HG02973 (cell line): ENCODE results near the gene KDM6A.
"Not testable (repeated sequence)": the region's sequence is repeated elsewhere in the genome, so short reads cannot be mapped to it uniquely, and the experiment has no call there.

Experiments
- ATAC-seq: cut with Tn5 transposase; IDR thresholded peaks from one replicate; pipeline ENCODE4 v1.9.1; 2021; ENCODE audit warnings: moderate library complexity; ENCODE audit not compliant: unreplicated experiment

Gene KDM6A

DNA sequence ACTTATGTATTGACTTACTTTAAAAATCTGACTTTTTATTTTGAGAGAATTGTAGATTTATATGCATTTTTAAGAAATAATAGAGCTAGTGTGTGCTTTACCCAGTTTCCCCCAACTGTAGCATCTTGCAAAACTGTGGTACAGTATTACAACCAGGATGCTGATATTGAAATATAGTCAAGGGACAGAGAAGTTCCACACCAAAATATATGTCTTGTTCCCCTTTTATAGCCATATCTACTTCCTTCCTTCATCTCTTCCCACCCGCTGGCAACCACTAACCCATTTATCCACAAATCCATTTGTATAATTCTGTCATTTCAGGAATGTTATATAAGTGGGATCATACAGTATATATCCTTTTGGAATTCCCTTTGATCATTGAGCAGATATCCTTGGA, 16.8 kb downstream of the KDM6A start:
- ATAC-seq: no peak

DNA sequence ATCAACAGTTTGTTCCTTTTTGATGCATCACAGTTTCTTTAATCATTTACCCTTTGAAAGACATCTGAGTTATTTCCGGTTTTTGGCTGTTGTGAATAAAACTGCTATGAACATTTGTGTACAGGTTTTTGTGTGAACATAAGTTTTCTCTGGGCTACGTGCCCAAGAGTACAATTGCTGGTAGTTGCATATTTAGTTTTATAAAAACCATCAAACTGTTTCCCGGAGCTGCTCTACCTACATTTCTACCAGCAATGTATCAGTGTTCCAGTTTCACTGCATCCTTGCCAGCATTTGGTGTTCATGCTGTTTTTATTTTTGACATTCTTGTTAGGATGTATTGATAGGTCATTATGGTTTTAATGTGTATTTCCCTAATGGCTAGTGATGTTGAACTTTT, 17.3 kb downstream of the KDM6A start:
- ATAC-seq: no peak

DNA sequence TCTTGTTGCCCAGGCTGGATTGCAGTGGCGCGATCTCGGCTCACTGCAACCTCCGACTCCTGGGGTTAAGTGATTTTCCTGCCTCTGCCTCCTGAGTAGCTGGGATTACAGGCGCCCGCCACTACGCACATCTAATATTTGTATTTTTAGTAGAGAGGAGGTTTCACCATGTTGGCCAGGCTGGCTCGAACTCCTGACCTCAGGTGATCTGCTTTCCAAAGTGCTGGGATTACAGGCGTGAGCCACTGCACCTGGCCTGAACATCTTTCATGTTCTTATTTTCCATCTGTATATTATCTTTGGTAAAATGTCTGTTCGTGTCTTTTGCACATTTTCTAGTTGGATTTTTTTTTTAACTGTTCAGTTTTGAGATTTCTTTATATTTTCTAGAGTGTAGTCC, 17.7 kb downstream of the KDM6A start:
- ATAC-seq: not testable (repeated sequence)

- ATAC-seq: no peak
These were observed 18.7 kb downstream of the KDM6A start for GRCh38 chrX:44891642-44892041.

GRCh38 chrX:44896876-44897186, 23.8 kb downstream of the KDM6A start:
- ATAC-seq: no peak

- ATAC-seq: no peak
These were observed 24.6 kb downstream of the KDM6A start for GRCh38 chrX:44897539-44897938.

DNA sequence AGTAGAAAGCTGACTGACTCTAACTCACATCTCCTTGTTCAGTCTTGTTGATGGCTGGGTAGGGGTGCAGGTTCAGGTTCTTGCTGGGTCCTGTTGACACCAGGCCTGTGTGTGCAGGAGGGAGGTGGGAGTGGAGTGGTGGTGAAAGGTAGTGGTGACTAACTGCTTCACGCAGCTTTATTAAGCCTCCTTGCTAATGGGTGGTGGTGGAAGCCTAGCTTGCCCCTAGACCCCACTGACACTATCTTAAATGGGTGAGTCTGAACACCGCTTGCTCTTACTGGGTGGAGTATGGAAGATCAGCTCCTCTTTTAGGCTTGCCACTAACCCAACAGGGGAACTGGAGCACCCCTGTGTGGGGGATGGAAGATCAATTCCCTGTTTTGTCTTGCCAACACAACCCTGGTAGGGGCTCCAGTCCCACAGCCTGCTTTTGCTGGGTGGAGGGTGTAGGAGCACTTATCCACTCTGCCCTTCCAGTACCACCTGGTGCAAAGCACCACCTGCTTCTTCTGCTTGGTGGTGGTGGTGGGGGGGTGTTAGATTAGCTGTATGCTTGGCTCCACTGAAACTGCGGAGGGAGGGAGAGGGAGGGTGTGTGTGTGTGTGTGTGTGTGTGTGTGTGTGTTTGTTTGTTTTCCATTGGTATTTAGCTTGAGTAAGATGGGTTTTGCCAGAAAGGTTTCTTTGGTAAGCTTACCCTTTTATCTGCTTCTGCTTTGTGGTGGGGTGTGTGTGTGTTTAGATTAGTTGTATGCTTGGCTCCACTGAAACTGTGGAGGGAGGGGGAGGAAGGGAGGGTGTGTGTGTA, 25.6 kb downstream of the KDM6A start:
- no peak for ATAC-seq

- ATAC-seq: no peak
These were observed 27.0 kb downstream of the KDM6A start for GRCh38 chrX:44899946-44900345.

GRCh38 chrX:44903107-44903506, 30.1 kb downstream of the KDM6A start:
- no peak for ATAC-seq

- no peak for ATAC-seq
These were observed 31.0 kb downstream of the KDM6A start for GRCh38 chrX:44903830-44904530.

GRCh38 chrX:44904542-44905115, 31.6 kb downstream of the KDM6A start:
- no peak for ATAC-seq

DNA sequence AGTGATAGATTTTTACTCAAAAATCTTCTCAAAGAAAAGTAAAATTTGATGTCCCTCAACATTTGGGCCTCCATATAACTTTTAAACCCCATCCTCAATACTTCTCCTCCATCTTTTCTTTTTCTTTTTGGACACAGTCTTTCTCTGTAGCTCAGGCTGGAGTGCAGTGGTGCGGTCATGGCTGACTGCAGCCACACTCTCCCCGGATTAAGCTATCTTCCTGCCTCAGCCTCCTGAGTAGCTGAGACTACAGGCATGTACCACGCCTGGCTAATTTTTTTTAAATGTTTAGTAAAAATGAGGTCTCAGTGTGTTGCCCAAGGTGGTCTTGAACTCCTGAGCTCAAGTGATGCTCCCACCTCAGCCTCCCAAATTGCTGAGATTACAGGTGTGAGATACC, 33.1 kb downstream of the KDM6A start:
- no peak for ATAC-seq

- no peak for ATAC-seq
These were observed 33.6 kb downstream of the KDM6A start for GRCh38 chrX:44906542-44906941.

GRCh38 chrX:44908153-44908552, 35.2 kb downstream of the KDM6A start:
- no peak for ATAC-seq

DNA sequence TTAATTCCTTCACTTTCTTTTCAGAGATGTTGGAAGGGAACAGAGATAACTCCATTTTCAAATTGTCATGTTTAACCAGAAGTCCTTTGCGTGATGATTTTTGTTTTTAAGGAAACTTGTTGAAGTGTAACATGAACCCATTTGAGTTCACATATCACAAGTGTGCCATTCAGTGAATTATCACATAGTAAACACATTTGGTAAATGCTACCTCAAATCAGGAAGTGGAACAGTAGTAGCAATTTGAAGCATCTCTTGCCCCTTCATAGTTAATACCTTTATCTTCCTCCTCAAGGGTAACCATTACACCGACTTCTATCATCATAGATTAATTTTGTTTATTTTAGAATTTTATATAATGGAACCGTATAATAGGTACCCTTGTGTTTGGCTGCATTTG, 35.8 kb downstream of the KDM6A start:
- no peak for ATAC-seq

GRCh38 chrX:44910508-44910907, 37.5 kb downstream of the KDM6A start:
- not testable (repeated sequence) for ATAC-seq

GRCh38 chrX:44911074-44911600, 38.1 kb downstream of the KDM6A start:
- not testable (repeated sequence) for ATAC-seq

DNA sequence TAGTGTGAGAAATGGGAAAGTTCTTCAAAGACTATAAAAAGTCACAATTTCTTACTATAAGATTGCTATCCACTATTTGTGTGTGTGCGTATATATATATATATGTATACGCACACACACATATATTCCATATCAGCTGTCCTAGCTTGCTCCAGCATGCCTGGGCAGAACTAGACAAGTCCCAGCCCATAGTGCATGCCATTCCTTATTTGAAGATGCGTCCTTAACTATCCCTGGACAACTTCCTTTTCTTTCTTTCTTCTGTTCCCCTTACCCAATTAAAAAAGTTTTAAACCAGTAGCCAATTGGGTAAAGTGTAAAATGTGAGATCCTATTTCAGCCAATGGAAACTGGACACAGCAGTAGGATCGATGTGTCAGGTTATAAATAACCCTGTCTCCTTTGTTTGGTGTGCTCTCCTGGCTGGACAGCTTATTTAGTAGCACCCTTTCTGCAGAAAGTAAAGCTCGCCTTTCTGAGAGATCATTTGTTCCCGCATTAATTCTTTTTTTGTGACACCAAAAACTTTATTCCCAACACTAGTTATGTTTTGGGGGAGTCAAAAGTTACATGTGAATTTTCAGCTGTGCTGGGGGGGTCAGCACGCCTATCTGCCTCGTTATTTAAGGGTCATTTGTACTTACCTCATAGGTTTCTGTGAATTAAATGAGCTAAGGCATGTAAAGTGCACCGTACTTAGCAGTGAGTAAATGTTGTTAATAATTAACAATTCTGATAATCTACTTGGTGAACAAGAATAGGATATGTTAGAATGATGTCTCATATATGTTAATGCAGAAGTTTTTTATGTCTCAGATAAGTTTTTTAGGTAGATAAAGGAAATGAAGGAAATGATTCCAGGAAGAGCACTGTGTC, 40.9 kb downstream of the KDM6A start:
- ATAC-seq: no peak

- peak; percentile 92 for ATAC-seq
These were observed 41.7 kb downstream of the KDM6A start for GRCh38 chrX:44914532-44915198.

- ATAC-seq: no peak
These were observed 42.4 kb downstream of the KDM6A start for GRCh38 chrX:44915361-44915868.
